ENCODE measurements around the gene SETSIP.
"Not testable (repeated sequence)": the region's sequence is repeated elsewhere in the genome, so short reads cannot be mapped to it uniquely, and the experiment has no call there.

SETSIP gene, protein sequence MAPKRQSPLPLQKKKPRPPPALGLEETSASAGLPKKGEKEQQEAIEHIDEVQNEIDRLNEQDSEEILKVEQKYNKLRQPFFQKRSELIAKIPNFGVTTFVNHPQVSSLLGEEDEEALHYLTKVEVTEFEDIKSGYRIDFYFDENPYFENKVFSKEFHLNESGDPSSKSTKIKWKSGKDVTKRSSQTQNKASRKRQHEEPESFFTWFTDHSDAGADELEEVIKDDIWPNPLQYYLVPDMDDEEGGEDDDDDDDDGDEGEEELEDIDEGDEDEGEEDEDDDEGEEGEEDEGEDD

DNA sequence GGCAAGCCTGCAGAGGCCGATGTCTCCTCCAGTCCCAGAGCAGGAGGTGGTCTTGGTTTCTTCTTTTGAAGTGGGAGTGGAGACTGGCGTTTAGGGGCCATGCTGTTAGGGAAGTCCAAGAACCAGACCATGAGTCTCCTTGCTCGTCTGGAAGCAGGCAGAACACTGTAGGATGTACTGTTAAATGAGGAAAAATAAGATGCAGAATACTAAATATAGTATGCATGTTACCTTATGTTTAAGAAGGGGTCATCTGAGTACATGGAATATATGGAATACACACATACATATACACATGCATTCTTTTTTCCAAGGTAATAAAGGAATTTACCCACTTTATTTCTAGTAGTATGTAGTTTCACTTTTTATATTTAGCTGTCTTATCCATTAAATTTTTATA, at the start of gene SETSIP:
TSS of gene SETSIP (minus strand) at position 101 of the 400 bp plus-strand sequence. CDS start at position 101, 0 bp downstream.
- no peak for DNase-seq

DNA sequence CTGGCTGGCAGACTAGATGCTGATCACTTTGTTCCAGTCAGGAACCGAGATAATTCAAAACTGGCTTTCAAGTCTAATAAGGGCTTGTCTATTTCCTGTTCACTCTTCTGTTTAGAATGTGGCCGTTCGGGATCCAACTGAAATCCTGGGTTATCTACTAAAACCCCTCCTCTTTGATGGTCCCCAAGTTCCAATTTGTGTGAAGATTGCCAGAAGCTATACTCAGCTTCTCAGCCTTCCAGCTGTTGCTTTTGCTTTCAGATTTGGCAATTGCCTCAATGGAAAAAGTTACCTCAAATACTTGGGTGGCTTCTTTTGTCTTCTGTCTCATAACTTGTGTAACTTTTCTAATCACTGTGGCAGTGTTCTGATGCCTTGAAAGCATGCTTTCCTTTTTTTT, 48.7 kb upstream of the SETSIP start:
- DNase-seq, result no peak

GRCh38 chr1:92118826-92119225, 43.6 kb upstream of the SETSIP start:
- DNase-seq, result peak; percentile 3

- DNase-seq, result no peak
Observed at GRCh38 chr1:92117526-92117925, 42.3 kb upstream of the SETSIP start.

DNA sequence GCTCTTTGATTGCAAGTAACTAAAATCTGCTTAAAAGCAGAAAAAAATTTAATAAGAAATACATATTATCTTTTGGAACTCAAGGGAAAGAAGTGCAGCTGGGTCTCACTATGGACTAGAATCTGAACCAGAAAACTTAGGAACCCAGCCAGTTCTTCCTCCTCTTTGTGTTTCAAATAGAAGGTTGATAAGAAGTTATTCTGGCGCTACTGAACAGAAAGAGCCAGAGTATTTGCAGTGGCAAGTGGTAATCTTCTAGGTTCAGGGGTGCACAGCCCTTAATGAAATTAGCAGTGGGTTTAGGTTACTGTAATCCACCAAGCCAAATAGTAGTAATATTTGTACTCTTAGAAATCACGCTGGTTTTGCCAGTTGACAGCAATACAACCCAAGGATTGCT, 33.4 kb upstream of the SETSIP start:
- no peak for DNase-seq

DNA sequence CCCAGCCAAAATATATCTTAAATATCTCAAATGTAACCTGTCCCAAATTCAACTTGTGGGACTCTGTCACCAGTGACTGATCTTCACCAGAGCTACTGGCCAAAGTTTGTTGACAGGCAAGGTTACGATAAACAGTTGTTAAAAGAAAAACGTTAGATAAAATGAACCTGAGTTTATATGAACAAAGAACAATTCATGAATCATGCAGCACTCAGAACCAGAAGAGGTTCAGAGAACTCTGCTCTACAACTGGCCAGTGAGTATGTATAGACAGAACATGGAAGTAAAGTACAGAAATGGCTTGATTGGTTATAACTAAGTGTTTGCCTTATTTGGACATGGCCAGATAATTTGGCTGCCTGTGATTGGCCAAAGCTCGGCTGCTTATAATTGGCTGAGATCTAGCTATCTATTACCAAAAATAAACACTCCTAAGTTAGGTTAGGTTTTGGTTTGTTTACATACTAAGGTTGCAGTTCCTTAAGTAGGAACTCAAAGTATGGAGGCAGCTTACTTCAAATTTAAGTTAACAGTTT, 30.4 kb upstream of the SETSIP start:
- no peak for DNase-seq

DNA sequence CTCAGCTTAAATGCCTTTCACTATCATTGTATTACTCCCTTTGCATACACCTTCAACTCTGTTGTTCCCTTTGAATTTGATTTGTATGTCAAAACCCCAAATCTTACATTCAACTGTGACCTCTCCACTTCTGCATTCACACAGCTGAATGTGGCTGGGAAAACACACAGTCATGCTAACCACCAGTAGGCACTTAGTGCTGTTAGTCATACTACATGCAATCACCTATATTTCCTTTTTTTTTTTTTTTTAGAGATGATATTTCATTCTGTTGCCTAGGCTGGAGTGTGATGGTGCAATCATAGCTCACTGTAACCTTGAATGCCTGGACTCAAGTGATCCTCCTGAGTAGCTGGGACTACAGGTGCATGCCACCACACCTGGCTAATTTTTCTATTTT, 21.1 kb upstream of the SETSIP start:
- no peak for DNase-seq

- no peak for DNase-seq
Observed at GRCh38 chr1:92095874-92096273, 20.7 kb upstream of the SETSIP start.

- DNase-seq, result no peak
Observed at GRCh38 chr1:92094595-92094994, 19.4 kb upstream of the SETSIP start.

DNA sequence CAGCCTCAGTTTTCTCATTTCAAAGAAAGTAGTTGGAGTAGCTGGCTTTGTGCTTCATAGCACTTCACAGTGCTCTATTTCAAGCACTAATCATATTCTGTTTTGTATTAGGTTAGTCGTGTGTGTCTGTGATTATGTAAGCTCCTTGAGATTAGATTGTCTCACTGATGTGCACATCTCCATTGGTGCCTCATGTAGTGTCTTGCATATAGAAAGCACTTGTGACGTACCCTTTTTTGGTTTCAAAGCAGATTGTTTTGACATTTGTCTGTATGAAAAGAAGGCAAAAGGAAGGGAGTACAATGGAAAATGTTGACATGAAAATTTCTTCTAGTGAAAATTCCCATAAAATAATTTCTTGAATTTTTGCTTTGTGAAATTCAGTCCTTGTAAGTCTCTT, 18.9 kb upstream of the SETSIP start:
- no peak for DNase-seq

- DNase-seq, result no peak
Observed at GRCh38 chr1:92091625-92092024, 16.4 kb upstream of the SETSIP start.

- no peak for DNase-seq
Observed at GRCh38 chr1:92087542-92087941, 12.3 kb upstream of the SETSIP start.

DNA sequence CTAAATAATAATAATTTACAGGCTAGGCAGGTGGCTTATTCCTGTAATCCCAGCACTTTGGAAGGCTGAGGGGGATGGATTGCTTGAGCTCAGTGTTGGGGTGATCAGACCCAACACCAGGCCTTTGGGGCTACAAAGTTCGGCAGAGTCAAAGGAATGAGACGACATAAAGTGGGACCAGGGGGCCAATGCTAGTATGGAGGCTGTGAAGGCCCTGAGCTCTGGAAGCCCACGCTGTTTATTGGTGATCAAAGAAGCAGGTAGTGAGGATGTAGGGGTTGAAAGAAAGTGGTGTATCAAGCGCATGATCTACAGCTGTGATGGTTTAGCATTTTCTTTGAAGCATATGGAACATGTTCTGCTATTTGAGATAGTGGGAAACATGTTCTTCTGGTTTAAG, 10.5 kb upstream of the SETSIP start:
- no peak for DNase-seq

DNA sequence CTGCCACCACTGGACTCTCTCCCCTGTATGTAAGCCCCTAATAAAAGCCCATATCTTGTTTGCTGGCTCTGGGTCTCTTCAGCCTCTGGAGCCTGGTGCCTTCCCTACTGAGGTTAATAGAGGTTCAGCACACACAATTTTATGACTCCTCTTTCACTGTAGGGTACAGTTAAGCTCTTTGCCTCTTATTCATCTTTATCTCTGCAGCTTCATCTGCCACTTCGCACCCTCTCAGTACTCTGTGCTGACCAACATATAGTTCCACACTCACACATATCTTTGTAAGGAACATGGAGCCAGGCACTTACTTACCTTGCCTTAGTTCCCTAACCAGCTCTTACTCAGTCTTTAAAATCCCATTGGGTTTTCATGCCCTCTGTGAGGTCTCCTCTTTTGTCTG, 9.4 kb upstream of the SETSIP start:
- DNase-seq, result no peak

DNA sequence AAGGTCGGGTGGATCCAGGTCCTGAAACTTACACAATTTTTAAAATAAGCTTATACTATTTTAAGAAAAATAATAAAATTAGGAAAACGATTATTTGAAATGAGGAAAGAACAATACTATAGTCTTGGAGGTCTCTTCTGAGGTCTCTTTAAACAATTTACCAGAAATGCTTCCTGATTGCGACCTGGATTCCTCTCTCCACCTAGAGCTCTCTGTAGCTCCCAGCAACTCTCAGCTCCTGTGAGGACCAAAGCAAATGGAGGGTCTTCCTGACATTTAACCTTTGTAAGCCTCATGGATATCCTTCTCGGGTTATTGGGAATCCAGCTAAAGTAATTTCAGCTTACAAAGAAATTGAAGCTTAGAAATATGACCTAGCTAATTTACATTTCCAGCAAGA, 5.8 kb upstream of the SETSIP start:
- DNase-seq, result no peak

DNA sequence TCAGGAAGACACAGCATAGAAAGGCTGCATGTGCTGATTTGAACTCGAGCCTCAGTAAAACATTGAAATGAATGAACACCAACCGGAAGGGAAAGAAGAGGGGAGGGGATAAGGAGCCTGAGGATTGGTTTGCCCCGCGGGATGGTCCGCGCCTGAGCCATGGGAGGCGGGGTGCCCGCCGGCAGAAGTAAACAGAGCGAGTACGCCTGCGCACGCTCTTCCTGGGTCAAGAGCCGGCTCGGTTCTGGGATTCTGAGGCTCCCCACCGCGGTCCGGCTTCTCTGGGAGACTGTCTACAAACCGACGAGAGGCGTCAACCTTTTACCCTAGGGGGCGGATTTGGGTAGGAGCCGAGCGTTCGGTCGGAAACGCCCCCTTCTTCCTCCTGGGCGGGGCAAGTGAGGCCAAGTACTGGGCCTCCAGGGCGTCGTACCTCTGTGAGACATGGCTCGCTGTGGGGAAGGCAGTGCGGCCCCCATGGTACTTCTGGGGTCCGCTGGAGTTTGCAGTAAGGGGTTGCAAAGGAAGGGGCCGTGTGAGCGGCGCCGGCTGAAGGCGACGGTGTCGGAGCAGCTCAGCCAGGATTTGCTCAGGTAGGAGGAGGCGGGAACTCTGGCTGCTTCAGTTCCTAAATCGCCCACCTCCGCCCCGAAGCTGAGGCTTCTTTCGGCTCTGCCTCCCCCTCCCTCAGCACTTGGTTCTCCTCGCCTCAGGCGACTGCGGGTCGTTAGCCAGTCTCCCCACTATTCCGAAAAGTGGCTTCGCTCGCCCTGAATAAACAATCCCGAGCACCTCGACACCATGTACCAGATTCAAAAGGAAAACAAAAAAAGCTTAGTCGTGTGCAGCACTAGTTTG, 5.1 kb upstream of the SETSIP start, which contains the start of gene BTBD8:
TSS of gene BTBD8 (plus strand) at position 218 of the 858 bp plus-strand sequence. CDS start at position 445, 227 bp downstream.
- DNase-seq, result peak; percentile 87

- DNase-seq, result no peak
Observed at GRCh38 chr1:92079441-92079840, 4.2 kb upstream of the SETSIP start.

DNA sequence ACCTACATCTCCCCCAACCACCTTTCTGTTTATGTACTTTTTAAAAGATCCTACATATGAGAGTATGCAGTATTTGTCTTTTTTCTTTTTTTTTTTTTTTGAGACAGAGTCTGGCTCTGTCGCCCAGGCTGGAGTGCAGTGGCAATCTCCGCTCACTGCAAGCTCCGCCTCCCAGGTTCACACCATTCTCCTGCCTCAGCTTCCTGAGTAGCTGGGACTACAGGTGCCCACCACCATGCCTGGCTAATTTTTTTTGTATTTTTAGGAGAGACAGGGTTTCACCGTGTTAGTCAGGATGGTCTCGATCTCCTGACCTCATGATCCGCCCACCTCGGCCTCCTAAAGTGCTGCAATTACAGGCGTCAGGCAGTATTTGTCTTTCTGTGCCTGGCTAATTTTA, 2.9 kb upstream of the SETSIP start:
- DNase-seq, result not testable (repeated sequence)

DNA sequence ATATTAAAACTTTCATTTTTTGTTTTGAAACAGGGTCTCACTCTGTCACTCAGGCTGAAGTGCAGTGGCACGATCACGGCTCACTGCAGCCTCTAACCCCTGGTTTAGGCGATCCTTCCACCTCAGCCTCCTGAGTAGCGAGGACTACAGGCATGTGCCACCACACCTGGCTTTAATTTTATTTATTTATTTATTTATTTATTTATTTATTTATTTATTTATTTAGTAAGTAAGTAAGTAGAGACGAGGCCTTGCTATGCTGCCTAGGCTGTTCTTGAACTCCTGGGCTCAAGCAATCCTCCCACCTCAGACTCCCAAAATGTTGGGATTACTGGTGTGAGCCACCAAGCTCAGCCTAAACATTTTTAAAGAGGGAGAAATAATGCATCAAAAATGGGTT, 1.2 kb upstream of the SETSIP start:
- no peak for DNase-seq

DNA sequence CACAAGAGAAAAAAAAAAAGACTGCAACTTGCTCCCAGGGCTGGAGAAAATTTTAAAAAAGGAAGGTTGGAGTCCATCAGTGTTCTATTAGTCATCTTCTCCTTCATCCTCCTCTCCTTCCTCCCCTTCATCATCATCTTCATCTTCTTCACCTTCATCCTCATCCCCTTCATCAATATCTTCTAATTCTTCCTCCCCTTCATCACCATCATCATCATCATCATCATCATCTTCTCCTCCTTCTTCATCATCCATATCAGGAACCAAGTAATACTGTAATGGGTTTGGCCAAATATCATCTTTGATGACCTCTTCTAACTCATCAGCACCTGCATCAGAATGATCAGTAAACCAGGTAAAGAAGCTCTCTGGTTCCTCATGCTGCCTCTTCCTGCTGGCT, 765 bp downstream of the SETSIP start:
- DNase-seq, result not testable (repeated sequence)

DNA sequence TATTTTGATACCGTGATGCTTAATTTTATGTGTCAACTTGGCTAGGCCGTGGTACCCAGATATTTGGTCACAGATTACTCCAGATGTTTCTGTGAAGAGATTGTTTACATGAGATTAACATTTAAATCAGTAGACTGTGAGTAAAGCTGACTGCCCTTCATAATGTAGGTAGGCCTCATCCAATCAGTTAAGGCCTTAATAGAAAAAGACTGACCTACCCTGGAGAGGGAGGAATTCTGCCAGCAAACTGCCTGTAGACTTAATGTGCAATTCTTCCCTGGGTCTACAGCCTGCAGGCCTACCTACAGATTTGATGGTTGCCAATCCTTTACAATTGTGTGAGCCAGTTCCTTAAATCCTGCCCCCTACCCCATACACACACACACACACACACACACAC, 4.3 kb downstream of the SETSIP start:
- no peak for DNase-seq

GRCh38 chr1:92066321-92066720, 8.9 kb downstream of the SETSIP start:
- no peak for DNase-seq

DNA sequence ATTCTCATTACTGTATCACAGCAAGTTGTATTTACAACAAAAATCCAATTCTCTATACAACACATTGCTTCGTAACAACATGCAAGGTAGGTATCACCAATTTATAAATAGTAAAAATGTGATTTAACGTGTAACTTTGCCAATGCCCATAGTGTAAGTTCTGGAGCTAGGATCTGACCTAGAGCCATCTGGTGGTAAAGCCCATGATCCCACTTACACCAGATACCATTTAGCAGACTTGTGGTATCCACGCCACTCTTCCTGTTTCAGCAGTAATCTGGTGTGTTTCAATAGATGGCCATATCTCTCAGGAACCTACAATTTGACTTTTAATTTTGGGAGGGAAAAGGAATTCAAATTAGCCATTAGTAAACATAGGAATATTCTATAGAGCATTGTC, 10.2 kb downstream of the SETSIP start:
- DNase-seq, result no peak

DNA sequence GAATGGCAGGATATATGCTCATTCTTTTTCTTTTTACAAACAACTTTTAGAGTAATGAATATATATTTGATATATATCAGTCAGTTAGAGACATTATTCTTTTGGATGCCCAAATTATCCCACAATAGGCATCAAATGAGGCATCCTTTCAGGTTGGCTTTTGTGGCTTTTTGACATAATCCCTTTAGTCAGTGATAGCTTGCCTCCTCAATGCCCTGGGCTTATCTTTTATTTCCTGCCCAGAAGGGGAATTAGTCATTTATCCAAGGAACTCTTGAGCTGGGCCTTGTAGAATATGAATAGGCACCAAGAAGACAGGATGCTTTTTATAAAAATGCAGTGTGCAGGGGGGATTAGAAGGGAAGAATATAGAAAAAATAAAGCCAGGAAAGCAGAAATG, 23.3 kb downstream of the SETSIP start:
- no peak for DNase-seq
